NCI-H510A (cell line): ENCODE measurements around the gene DAZL.

Experiments
- DNase-seq: peaks from one replicate; lab custom pipeline; 2025; lab: John Stamatoyannopoulos, UW

Gene DAZL

DNA sequence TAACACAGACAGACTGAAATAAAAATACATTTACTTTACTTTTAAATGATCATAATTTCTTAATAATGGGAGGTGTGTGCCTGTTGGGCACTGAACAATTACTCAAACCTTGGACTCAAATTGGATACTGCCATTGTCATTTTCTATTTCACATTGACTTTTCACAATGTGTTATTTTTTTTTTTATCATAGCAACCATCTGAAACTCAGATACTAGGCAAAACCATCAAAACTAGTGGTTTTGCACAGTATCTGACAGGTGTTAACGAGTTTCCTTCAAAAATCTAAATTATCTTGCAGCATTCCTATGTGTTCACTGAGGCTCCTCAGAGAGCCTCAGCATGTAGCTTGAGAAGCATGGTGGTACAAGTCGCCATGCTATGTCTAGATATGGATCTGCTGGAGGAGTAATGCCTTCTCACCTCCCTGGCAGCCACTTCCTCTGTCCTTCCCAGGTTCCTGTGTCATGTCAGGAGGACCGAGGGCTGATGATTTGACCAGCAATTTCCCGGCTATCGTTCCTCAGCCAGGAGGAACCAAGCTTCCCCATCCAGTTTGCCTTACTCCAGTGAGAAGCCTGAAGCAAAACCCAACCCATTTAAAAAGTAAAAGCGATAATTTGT lies 61.9 kb downstream of the DAZL start:
- no peak for DNase-seq

DNA sequence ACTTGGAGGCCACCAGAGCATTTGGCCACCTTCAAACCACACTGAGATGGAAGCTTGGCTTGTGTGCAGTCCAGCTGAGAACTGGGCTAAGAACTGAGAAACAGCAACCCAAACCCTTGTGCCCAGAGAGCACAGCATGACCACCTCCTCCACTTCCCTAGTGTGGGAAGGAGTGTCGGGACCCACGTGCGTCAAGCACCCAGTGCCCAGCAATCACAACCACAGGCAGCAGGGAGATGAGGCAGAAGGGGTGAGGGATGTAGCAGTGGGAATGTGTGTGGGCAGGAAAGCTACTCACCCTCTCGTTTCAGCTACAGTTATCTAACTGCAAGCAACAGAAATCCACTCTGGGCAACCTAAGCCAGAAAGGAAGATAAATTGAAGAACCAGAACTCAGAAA lies 66.7 kb downstream of the DAZL start:
- no peak for DNase-seq

DNA sequence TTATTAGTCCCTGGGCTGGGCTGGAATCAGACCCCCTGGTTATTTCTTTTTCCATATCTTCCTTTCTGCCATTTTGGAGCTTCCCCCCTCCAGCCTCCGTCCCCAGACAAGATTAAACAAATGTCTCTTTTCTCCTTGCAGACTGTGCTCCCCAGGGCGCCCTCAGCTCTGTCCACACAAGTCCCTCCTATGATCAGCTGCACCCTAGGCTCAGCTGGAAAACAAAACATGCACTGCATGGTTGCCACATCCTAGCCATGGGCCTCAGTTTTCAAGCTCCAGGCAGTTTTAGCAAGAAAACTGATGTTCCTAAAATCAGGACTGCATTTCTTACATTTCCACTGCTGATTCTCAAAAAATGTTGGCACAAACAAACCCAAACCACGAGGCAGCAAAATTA lies 68.2 kb downstream of the DAZL start:
- DNase-seq: no peak
